SK-N-MC (cell line): ENCODE data around the gene PLA2G2F.

Experiments
- DNase-seq: peaks from one replicate; pipeline ENCODE4 v3.0.0-alpha.2; 2011; ENCODE audit warnings: low read depth, low spot score
- H3K27ac ChIP-seq: fragments of 200-600 bp; sonication (generic); 2 replicates; pipeline ENCODE4 v1.5.1; 2016; ENCODE audit warnings: mixed run types
- H3K36me3 ChIP-seq: fragments of 200-600 bp; sonication (generic); 2 replicates; pipeline ENCODE4 v1.6.1; 2017; ENCODE audit warnings: antibody characterized with exemption, low read length, mixed read lengths; ENCODE audit not compliant: insufficient read depth
- H3K4me3 ChIP-seq: fragments of 200-600 bp; sonication (generic); 2 replicates; pipeline ENCODE4 v1.5.1; 2016
- H3K9ac ChIP-seq: fragments of 200-600 bp; sonication (generic); 2 replicates; pipeline ENCODE4 v1.8.0; 2017; ENCODE audit warnings: mixed run types, mixed read lengths; ENCODE audit not compliant: insufficient read length
- H3K9me3 ChIP-seq: fragments of 200-600 bp; sonication (generic); 2 replicates; pipeline ENCODE4 v1.6.1; 2017; ENCODE audit warnings: low read depth, mild to moderate bottlenecking, antibody characterized with exemption, low read length, moderate library complexity, mixed read lengths
- EZH2 ChIP-seq: fragments of 200-600 bp; sonication (generic); IDR thresholded peaks from one replicate; pipeline ENCODE4 v1.6.1; 2017; ENCODE audit warnings: antibody characterized with exemption
- FOXP2 ChIP-seq: optimal IDR thresholded peaks from 2 replicates; pipeline ENCODE3; 2011; ENCODE audit warnings: mild to moderate bottlenecking, moderate library complexity; ENCODE audit not compliant: insufficient read depth; ENCODE audit errors: extremely low read length, control extremely low read depth
- POLR2AphosphoS5 ChIP-seq: IDR thresholded peaks from 2 replicates; pipeline ENCODE4 v1.6.1; 2012; ENCODE audit warnings: mild to moderate bottlenecking, low read depth, low read length, borderline replicate concordance

The PLA2G2F gene

DNA sequence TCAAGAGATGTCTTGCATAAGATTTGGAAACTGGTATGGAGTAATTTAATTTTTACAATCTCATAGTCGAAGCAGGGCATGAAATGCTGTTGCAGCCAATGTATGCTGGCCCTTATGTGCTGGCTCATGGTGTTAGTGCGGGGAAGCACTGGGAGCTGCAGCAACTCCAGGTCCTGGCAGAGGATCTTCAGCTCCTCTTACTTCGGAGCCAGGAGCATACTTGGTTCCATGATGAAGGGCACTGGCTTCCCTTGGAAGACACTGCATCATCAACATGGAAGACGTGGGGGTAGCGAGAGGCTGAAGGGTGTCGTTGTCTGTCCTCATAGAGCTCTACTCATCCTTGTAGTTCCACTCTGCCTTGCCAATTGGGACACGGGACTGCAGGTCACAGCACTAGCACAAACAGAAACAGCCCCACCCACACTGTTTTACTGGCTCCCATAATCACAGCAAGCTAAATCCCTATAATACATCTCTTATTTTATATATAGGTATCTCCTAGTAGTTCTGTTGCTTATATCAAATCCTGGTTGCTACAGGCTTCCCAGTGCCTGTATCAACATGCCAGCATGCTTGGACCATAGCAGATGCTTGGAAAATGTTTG is 42.2 kb upstream of the PLA2G2F start:
- no peak overlapping the region for H3K27ac ChIP-seq
- DNase-seq = no peak
- H3K9me3 ChIP-seq = no peaks in the 10 kb centered on the region
- TF ChIP-seq FOXP2 (no peak), EZH2 (no peak), POLR2AphosphoS5 (no peak)
- H3K36me3 ChIP-seq = no peaks in the 10 kb centered on the region
- H3K9ac ChIP-seq = no peak overlapping the region
- no peak overlapping the region for H3K4me3 ChIP-seq

DNA sequence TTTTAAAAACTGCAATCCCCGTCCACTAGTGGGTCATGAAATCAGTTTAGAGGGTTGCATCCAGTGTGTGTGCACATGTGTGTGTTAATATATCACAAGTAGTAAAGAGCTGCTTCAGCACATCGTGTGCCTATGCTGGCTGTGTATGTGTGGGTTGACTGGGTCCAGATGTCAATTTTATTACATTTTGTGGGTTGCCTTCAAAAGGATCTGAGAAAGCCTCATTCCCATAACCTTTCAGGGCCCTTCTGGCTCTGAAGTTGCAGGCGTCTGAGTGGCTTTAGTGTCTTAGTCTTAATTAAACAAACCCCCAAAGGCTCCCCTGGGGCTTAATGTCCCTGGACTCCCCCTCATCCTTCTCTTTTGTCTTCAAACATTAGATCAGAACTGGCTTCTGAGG is 39.6 kb upstream of the PLA2G2F start:
- Histone ChIP-seq H3K36me3 (no peaks in the 10 kb centered on the region), H3K4me3 (no peak overlapping the region), H3K9ac (no peak overlapping the region), H3K9me3 (no peaks in the 10 kb centered on the region), H3K27ac (no peak overlapping the region)
- TF ChIP-seq POLR2AphosphoS5 (no peak), FOXP2 (no peak), EZH2 (no peak)
- DNase-seq = no peak

DNA sequence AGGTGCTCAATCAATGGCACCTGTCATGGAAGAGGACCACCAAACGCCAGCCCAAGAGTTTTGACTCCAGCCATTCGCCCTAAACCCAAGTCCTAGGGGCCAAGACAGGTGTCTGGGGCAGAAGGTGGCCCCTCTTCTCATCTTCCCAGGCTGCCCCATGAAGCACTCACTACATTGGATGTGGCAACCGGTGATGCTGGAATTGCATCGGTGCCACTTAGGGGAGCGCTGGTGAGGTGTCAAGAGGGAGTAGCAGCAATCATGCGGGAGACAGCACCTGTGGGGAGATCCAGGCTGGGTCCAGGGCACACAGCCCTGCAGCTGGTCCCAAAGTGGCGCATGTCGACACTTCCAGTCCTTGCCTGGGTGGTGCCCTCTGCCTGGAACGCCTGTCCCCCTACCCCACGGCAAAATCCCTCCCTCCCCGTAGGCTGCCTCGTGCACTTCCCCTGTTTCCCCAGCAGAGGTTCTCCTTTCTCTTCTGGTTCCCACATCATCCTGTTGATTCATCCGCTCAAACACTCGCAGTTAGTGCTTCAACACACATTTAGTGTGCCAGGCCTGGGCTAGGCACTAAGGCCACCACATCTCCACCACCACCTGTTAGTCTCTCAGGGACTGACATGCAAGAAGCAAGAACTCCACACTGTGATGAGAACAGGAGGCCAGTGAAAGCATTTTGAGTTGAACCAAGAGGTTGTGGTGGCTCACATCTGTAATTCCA is 38.3 kb upstream of the PLA2G2F start:
- no peak overlapping the region for H3K9ac ChIP-seq
- TF ChIP-seq EZH2 (no peak), POLR2AphosphoS5 (no peak), FOXP2 (no peak)
- H3K36me3 ChIP-seq = no peaks in the 10 kb centered on the region
- H3K9me3 ChIP-seq = no peaks in the 10 kb centered on the region
- H3K27ac ChIP-seq = no peak overlapping the region
- DNase-seq = no peak
- no peak overlapping the region for H3K4me3 ChIP-seq

DNA sequence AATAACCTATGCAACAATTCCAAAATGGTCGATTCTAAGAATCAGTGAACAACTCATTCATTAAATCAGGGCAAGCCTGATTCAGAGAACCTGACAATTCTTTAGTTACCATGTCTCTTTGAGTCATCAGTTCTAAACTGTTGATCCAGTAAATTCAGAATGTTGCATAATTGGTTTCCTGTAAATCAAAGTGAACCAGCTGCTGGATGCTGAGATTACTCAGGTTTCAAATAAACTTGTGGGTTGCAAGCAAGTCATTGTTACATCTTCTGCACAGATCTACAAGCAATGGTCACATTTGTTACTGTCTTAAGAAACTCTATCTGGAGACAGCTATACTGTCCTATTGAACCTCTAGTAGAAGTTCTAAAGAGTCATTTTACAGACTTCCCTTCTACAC is 36.2 kb upstream of the PLA2G2F start:
- Histone ChIP-seq H3K4me3 (no peak overlapping the region), H3K9ac (no peak overlapping the region), H3K9me3 (no peaks in the 10 kb centered on the region), H3K27ac (no peak overlapping the region), H3K36me3 (no peaks in the 10 kb centered on the region)
- TF ChIP-seq EZH2 (no peak), FOXP2 (no peak), POLR2AphosphoS5 (no peak)
- no peak for DNase-seq

DNA sequence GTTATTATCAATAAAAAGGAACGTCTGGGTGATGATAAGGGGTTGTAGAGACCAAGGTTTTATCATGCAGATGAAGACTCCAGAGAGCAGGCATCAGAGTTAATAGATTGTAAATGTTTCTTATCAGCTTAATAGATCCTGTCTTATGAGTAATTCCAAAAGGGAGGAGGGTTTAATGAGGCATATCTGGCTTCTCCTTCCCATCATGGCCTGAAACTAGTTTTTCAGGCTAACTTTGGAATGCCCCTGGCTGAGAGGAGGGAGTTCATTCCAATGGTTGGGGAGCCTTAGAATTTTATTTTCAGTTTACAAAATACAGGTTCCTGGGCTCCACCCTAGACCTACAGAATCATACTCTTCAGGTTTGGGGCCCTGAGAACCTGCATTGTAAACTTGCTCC is 33.3 kb upstream of the PLA2G2F start:
- H3K9me3 ChIP-seq = no peaks in the 10 kb centered on the region
- no peak overlapping the region for H3K27ac ChIP-seq
- H3K36me3 ChIP-seq = no peaks in the 10 kb centered on the region
- no peak overlapping the region for H3K9ac ChIP-seq
- no peak for TF ChIP-seq POLR2AphosphoS5
- TF ChIP-seq FOXP2 = no peak
- TF ChIP-seq EZH2 = no peak
- no peak overlapping the region for H3K4me3 ChIP-seq
- DNase-seq = no peak

DNA sequence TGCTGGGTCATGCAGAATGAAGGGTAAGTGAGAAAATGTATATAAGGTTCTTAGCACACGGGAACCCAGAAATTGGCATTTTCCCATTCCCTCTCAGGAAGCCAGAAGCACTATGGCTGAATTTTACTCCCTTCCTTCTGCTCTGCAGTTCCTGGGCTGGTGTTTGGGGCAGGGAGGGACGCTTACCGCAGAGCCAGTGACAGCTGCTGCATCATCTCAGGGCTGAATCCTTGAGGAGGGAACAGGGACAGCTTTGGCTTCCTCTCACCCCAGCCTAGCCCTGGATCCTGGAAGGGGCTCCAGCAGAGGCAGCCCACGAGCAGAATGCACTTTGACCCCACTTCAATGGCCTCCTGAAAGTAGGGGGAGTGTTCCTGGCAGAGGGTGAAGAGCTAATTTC is 31.8 kb upstream of the PLA2G2F start:
- no peaks in the 10 kb centered on the region for H3K36me3 ChIP-seq
- no peak overlapping the region for H3K4me3 ChIP-seq
- no peak overlapping the region for H3K27ac ChIP-seq
- no peak overlapping the region for H3K9ac ChIP-seq
- DNase-seq = no peak
- H3K9me3 ChIP-seq = no peaks in the 10 kb centered on the region
- TF ChIP-seq EZH2 (no peak), POLR2AphosphoS5 (no peak), FOXP2 (no peak)

DNA sequence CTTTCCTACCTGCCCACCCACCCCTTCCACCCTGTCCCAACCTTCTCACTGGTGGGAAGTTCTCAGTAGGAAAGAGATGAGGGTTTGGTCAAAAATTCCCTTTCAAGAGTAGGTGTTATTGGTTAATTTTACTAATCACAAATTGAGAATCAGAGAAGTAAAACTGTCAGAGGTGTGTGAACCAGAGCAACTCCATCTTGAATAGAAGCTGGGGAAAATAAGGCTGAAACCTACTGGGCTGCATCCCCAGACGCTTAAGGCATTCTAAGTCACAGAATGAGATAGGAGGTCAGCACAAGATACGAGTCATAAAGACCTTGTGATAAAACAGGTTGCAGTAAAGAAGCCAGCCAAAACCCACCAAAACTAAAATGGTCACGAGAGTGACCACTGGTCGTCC is 31.3 kb upstream of the PLA2G2F start:
- Histone ChIP-seq H3K4me3 (no peak overlapping the region), H3K36me3 (no peaks in the 10 kb centered on the region), H3K9me3 (no peaks in the 10 kb centered on the region), H3K9ac (no peak overlapping the region), H3K27ac (no peak overlapping the region)
- no peak for DNase-seq
- TF ChIP-seq FOXP2 = no peak
- TF ChIP-seq EZH2 = no peak
- TF ChIP-seq POLR2AphosphoS5 = no peak

DNA sequence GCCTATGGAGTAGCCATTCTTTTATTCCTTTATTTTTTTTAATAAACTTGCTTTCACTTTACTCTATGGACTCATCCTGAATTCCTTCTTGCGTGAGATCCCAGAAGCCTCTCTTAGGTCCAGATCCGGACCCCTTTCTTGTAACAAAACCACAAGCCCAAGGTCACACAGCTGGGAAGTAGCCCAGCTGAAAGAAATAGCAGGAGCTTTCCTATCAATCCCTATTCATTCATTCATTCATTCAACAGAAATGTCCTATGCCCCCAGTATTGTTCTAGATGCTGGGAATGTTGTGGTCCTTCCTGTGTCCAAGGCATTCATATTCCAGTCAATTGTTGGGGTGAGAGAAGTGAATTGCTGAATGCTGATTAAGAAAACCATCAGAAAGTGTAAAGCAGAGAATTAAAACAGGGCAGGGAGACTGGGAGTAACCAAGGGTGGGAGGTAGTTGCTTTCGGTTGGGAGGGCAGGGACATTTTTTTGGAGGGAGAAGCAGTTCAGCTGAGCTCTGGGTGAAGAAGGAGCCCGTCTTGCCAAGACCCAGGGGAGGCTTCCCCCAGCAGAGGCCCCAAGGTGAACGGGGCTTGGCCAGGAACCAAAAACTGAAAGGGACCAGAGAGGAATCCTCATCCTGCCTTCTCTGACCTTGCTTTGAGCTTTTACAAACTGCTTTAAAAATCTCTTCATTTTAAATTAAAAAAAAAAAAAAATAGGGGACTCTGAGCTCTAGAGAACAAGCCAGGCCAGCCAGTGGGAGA is 30.6 kb upstream of the PLA2G2F start:
- TF ChIP-seq POLR2AphosphoS5 (no peak), FOXP2 (no peak), EZH2 (no peak)
- Histone ChIP-seq H3K9ac (no peak overlapping the region), H3K4me3 (no peak overlapping the region)

More for the DNA sequence above, 30.6 kb upstream of the PLA2G2F start:
- H3K36me3 ChIP-seq = no peaks in the 10 kb centered on the region
- DNase-seq = no peak
- no peak overlapping the region for H3K27ac ChIP-seq
- H3K9me3 ChIP-seq = no peaks in the 10 kb centered on the region
